ENCODE data around the gene PCNX2. TPM values are rescaled to one million over a fixed set of nuclear protein-coding genes. Genes with fewer than 3 reads are reported as not detected.

Gene PCNX2
- total RNA-seq, 1 experiment from 2014 or later = 15.3 TPM

- no peak overlapping the region for H3K9ac ChIP-seq (ENCODE audit: low read length)
- H3K9me2 ChIP-seq (ENCODE audit: insufficient read depth) = no peaks in the 10 kb centered on the region
- H3K4me1 ChIP-seq (ENCODE audit: control insufficient read depth in 1 of 2, insufficient read depth in 2 of 2, low read length in 2 of 2) = peaks cover 18 to 43% of the 10 kb centered on the region in 2 experiments; a peak in 3 of 4 replicates
- no peaks in the 10 kb centered on the region for H3K36me3 ChIP-seq (ENCODE audit: control insufficient read depth in 1 of 2, insufficient read depth in 2 of 2, low read length in 2 of 2)
- no peak for ATAC-seq
- DNase-seq (ENCODE audit: low read depth, low spot score) = no peak
- peaks cover 48% of the 10 kb centered on the region for H3K79me2 ChIP-seq (ENCODE audit: insufficient read depth, low read length)
- intact Hi-C loops (cut with micrococcal nuclease) = loop anchor here (10.0 kb wide), 1 partner anchor 611 kb away; the partner anchor contains the start of gene SLC35F3
- POLR2A ChIA-PET = no interaction called here
- BruUV-seq (replicated peaks) = no TSS peak
- no peak overlapping the region for H3K27ac ChIP-seq (ENCODE audit: low read depth, low read length)
- H3K4me3 ChIP-seq (replicated peaks in 1 of 2; ENCODE audit: low read depth in 1 of 2, low read length in 2 of 2) = peak overlapping the region in 1 of 2 experiments; percentile 80; a peak in 2 of 4 replicates
- no peak for TF ChIP-seq CTCF (IDR thresholded peaks at IDR 0.05 in 2 of 3, conservative IDR thresholded peaks at IDR 0.05 in 1 of 3; ENCODE audit: borderline replicate concordance in 1 of 3, insufficient read depth in 1 of 3, low read depth in 2 of 3, low read length in 2 of 3)
- no peak for TF ChIP-seq SIN3A (IDR thresholded peaks at IDR 0.05; ENCODE audit: low read depth)
- no peak for TF ChIP-seq SRF (IDR thresholded peaks at IDR 0.05; ENCODE audit: low read depth)
- no peak for TF ChIP-seq EZH2 (IDR thresholded peaks at IDR 0.05)
- TF ChIP-seq SP1 (IDR thresholded peaks at IDR 0.05; ENCODE audit: low read depth) = no peak
- no peak for TF ChIP-seq ZNF274 (IDR thresholded peaks at IDR 0.05; ENCODE audit: low read depth, low read length)
- TF ChIP-seq ATF3 (IDR thresholded peaks at IDR 0.05) = no peak
- TF ChIP-seq MAX (IDR thresholded peaks at IDR 0.05) = no peak
- no peak for TF ChIP-seq EZH2phosphoT487 (IDR thresholded peaks at IDR 0.05; ENCODE audit: borderline replicate concordance)
- no peak for TF ChIP-seq YY1 (IDR thresholded peaks at IDR 0.05; ENCODE audit: extremely low read depth, insufficient replicate concordance, low read depth, low read length)
- TF ChIP-seq POLR2AphosphoS5 (IDR thresholded peaks at IDR 0.05; ENCODE audit: low read depth, low read length) = no peak
- TF ChIP-seq JUND (IDR thresholded peaks at IDR 0.05) = no peak
- no peak for TF ChIP-seq ZBTB33 (IDR thresholded peaks at IDR 0.05; ENCODE audit: extremely low read depth, insufficient replicate concordance, low read length)
- TF ChIP-seq RAD21 (IDR thresholded peaks at IDR 0.05; ENCODE audit: low read depth) = no peak
- H3K4me2 ChIP-seq (ENCODE audit: low read length) = peak overlapping the region; percentile 74
- no peaks in the 10 kb centered on the region for H3K27me3 ChIP-seq (ENCODE audit: insufficient read depth, low read length)
- no peak overlapping the region for H2AFZ ChIP-seq (ENCODE audit: low read depth, low read length, poor library complexity, severe bottlenecking)
- RAD21 ChIA-PET (ENCODE audit: low non-redundant PET in 1 of 2, low total read pairs in 2 of 2, uncharacterized antibody in 2 of 2, unreplicated experiment in 2 of 2) = no interaction called here
- H4K20me1 ChIP-seq (ENCODE audit: insufficient read depth) = no peaks in the 10 kb centered on the region
- H3K9me3 ChIP-seq (ENCODE audit: control insufficient read depth in 1 of 2, insufficient read depth in 1 of 2, low read depth in 1 of 2, low read length in 2 of 2) = no peaks in the 10 kb centered on the region
- CTCF ChIA-PET = no interaction called here
Measured at GRCh38 chr1:233293556-233294446, 1.7 kb downstream of the PCNX2 start.

All from HCT116 (cell line).